ENCODE data around the gene SEMA5B.

The SEMA5B gene

GRCh38 chr3:122886251-122886650 lies 141.3 kb downstream of the SEMA5B start:
- no peak for DNase-seq

- no peak for DNase-seq
Measured at GRCh38 chr3:122882361-122882947, 145.1 kb downstream of the SEMA5B start.

- no peak for DNase-seq
Measured at GRCh38 chr3:122880624-122881023, 146.9 kb downstream of the SEMA5B start.

- no peak for DNase-seq
Measured at GRCh38 chr3:122880173-122880572, 147.4 kb downstream of the SEMA5B start.

- DNase-seq = no peak
Measured at GRCh38 chr3:122875547-122876127, 151.9 kb downstream of the SEMA5B start.

- DNase-seq = no peak
Measured at GRCh38 chr3:122873741-122874515, 153.6 kb downstream of the SEMA5B start.

- no peak for DNase-seq
Measured at GRCh38 chr3:122868322-122868721, 159.2 kb downstream of the SEMA5B start.

- no peak for DNase-seq
Measured at GRCh38 chr3:122864498-122864897, 163.1 kb downstream of the SEMA5B start.

- DNase-seq = no peak
Measured at GRCh38 chr3:122862381-122862780, 165.2 kb downstream of the SEMA5B start.

Measured in stimulated activated CD4-positive, alpha-beta T cell treated with anti-CD3 and anti-CD28 coated beads, Interleukin-12 subunit alpha, Interleukin-12 subunit beta, amount 100 ng/mL, for 4 hours (primary cell).